IMR-90 (cell line): ENCODE measurements around the gene EEF2K. TPM values are rescaled to one million over a fixed set of nuclear protein-coding genes. Genes with fewer than 3 reads are reported as not detected.

Source experiments
- ATAC-seq: fragments of 200-7000 bp; cut with Tn5 transposase; 2 replicates; pipeline ENCODE4 v1.9.1; 2020; ENCODE audit warnings: low read depth, mild to moderate bottlenecking, moderate library complexity
- BruUV-seq: library from RNA; stranded (reverse); fragments of 400-500 nt; replicated peaks from 2 replicates; lab custom pipeline; 2021; lab: Mats Ljungman, UMichigan
- CTCF ChIA-PET: fragments of 300-600 bp; formaldehyde crosslinking; extraction: SDS; loops from one replicate; lab custom pipeline; 2021; ENCODE audit warnings: antibody characterized with exemption; lab: Yijun Ruan, JAX
- POLR2A ChIA-PET: fragments of 300-600 bp; sonication (Branson Sonifier 250); formaldehyde crosslinking; loops from one replicate; lab custom pipeline; 2022; ENCODE audit warnings: antibody characterized with exemption; ENCODE audit not compliant: unreplicated experiment; lab: Charles Lee
- DNase-seq: peaks from one replicate; pipeline ENCODE4 v3.0.0; 2013
- H2AFZ ChIP-seq: replicated peaks from 2 replicates; pipeline ENCODE3; 2013; ENCODE audit warnings: low read length, mild to moderate bottlenecking; ENCODE audit not compliant: poor library complexity
- H2AK5ac ChIP-seq: 2 replicates; pipeline ENCODE4 v1.6.1; 2013; ENCODE audit warnings: low read depth, low read length, inconsistent platforms
- H2AK9ac ChIP-seq: replicated peaks from 2 replicates; pipeline ENCODE3; 2013; ENCODE audit warnings: mild to moderate bottlenecking, low read depth, low read length, moderate library complexity; ENCODE audit not compliant: poor library complexity
- H2BK120ac ChIP-seq: 2 replicates; pipeline ENCODE4 v1.6.1; 2013; ENCODE audit warnings: low read depth, low read length, inconsistent platforms
- H2BK15ac ChIP-seq: 3 replicates; pipeline ENCODE4 v1.6.1; 2013; ENCODE audit warnings: low read depth, low read length, inconsistent platforms
- H2BK20ac ChIP-seq: 2 replicates; pipeline ENCODE4 v1.6.1; 2013; ENCODE audit warnings: low read depth, mild to moderate bottlenecking, inconsistent platforms, low read length, moderate library complexity
- H2BK5ac ChIP-seq: 2 replicates; pipeline ENCODE4 v1.6.1; 2013; ENCODE audit warnings: mild to moderate bottlenecking, low read depth, low read length, inconsistent platforms; ENCODE audit not compliant: poor library complexity, severe bottlenecking
- H3K14ac ChIP-seq: replicated peaks from 2 replicates; pipeline ENCODE4 v1.6.1; 2013; ENCODE audit warnings: low read depth, low read length, inconsistent platforms
- H3K18ac ChIP-seq: 2 replicates; pipeline ENCODE4 v1.6.1; 2013; ENCODE audit warnings: low read depth, low read length, control low read depth
- H3K23ac ChIP-seq: 2 replicates; pipeline ENCODE4 v1.6.1; 2013; ENCODE audit warnings: low read depth, low read length, inconsistent platforms
- H3K27ac ChIP-seq: 2 replicates; pipeline ENCODE4 v1.5.1; 2013; ENCODE audit warnings: mild to moderate bottlenecking, control low read depth, low read length; ENCODE audit not compliant: insufficient read depth
- H3K27me3 ChIP-seq: 2 replicates; pipeline ENCODE4 v1.6.1; 2013; ENCODE audit warnings: low read length; ENCODE audit not compliant: control insufficient read depth, insufficient read depth
- H3K36me3 ChIP-seq: 2 replicates; pipeline ENCODE4 v1.6.1; 2013; ENCODE audit warnings: low read length, mixed read lengths; ENCODE audit not compliant: control insufficient read depth, insufficient read depth
- H3K4ac ChIP-seq: 2 replicates; pipeline ENCODE4 v1.6.1; 2013; ENCODE audit warnings: low read depth, low read length, inconsistent platforms
- H3K4me1 ChIP-seq: 2 replicates; pipeline ENCODE4 v1.6.1; 2013; ENCODE audit warnings: low read length, mixed read lengths; ENCODE audit not compliant: control insufficient read depth, insufficient read depth
- H3K4me2 ChIP-seq: 2 replicates; pipeline ENCODE4 v1.6.1; 2013; ENCODE audit warnings: low read depth, mild to moderate bottlenecking, control low read depth, low read length, moderate library complexity
- H3K4me3 ChIP-seq: 2 replicates; pipeline ENCODE4 v1.5.1; 2013; ENCODE audit warnings: low read depth, mild to moderate bottlenecking, control low read depth, low read length, moderate library complexity; ENCODE audit not compliant: insufficient read depth
- H3K56ac ChIP-seq: 2 replicates; pipeline ENCODE4 v1.6.1; 2013; ENCODE audit warnings: low read length, inconsistent platforms; ENCODE audit not compliant: insufficient read depth; ENCODE audit errors: extremely low read depth
- H3K79me1 ChIP-seq, 2 experiments: 2 replicates each; pipeline ENCODE4 v1.6.1; 2013; ENCODE audit warnings: low read length in 2 of 2, inconsistent platforms in 1 of 2, low read depth in 1 of 2
- H3K9ac ChIP-seq: 2 replicates; pipeline ENCODE4 v1.6.1; 2013; ENCODE audit warnings: low read depth, low read length, control low read depth
- H3K9me1 ChIP-seq: 2 replicates; pipeline ENCODE4 v1.6.1; 2013; ENCODE audit warnings: low read length, inconsistent platforms; ENCODE audit not compliant: insufficient read depth
- H3K9me3 ChIP-seq: 2 replicates; pipeline ENCODE4 v1.6.1; 2013; ENCODE audit warnings: low read length; ENCODE audit not compliant: control insufficient read depth, insufficient read depth
- H4K20me1 ChIP-seq: 2 replicates; pipeline ENCODE4 v1.6.1; 2013; ENCODE audit warnings: low read length, inconsistent platforms; ENCODE audit not compliant: insufficient read depth
- H4K5ac ChIP-seq: 2 replicates; pipeline ENCODE4 v1.6.1; 2013; ENCODE audit warnings: mild to moderate bottlenecking, low read depth, low read length, control low read depth
- H4K8ac ChIP-seq, 2 experiments: 2 replicates each; pipeline ENCODE4 v1.6.1; 2013; ENCODE audit warnings: low read depth in 2 of 2, low read length in 2 of 2, control low read depth in 1 of 2, inconsistent platforms in 1 of 2
- H4K91ac ChIP-seq: 2 replicates; pipeline ENCODE4 v1.6.1; 2013; ENCODE audit warnings: low read depth, low read length, inconsistent platforms; ENCODE audit not compliant: insufficient read depth
- CEBPB ChIP-seq: IDR thresholded peaks from 2 replicates; pipeline ENCODE4 v1.6.1; 2012; ENCODE audit warnings: low read depth, low read length, improper control_type of control experiment
- CHD1 ChIP-seq: IDR thresholded peaks from 2 replicates; pipeline ENCODE4 v1.6.1; 2012; ENCODE audit warnings: low read depth, low read length, improper control_type of control experiment
- MAFK ChIP-seq: IDR thresholded peaks from 2 replicates; pipeline ENCODE4 v1.6.1; 2012; ENCODE audit warnings: low read depth, low read length, improper control_type of control experiment
- RFX5 ChIP-seq: IDR thresholded peaks from 2 replicates; pipeline ENCODE4 v1.8.0; 2012; ENCODE audit warnings: low read depth, mild to moderate bottlenecking, low read length, moderate library complexity
- SMC3 ChIP-seq: fragments of 150-350 bp; IDR thresholded peaks from 2 replicates; pipeline ENCODE4 v1.6.1; 2016; ENCODE audit warnings: low read depth, mild to moderate bottlenecking, antibody characterized with exemption, low read length, moderate library complexity
- WGBS, 2 experiments: methylation state at CpG; one replicate each; pipeline versions ENCODE4 v1.1.5 to v1.1.7; 2013; ENCODE audit warnings: missing lambda C conversion rate in 2 of 2; ENCODE audit not compliant: insufficient read length in 1 of 2; ENCODE audit errors: extremely low coverage in 2 of 2; 5-methylcytosine and 5-hydroxymethylcytosine counted together
- dilution Hi-C: fragments of 300-500 bp; cut with HindIII; formaldehyde crosslinking; loops from one replicate; pipeline ENCODE4 v1.14.3; 2018; ENCODE audit warnings: low sequenced_read_pairs; ENCODE audit not compliant: unreplicated experiment
- in situ Hi-C: fragments of 300-500 bp; cut with MboI; formaldehyde crosslinking; loops from 3 replicates; pipeline ENCODE4 v1.14.3; 2019; ENCODE audit warnings: low sequenced_read_pairs, inconsistent platforms, mixed read lengths
- intact Hi-C: fragments of 100-400 bp; cut with micrococcal nuclease; formaldehyde crosslinking; loops from 2 replicates; pipeline ENCODE4 v1.10.0; 2022
- polyA plus RNA-seq, 3 experiments: library from polyadenylated mRNA; depleted of rRNA; stranded (reverse); fragments of >200 nt; gene quantifications; 2 replicates each; pipeline ENCODE4 v1.2.3, GENCODE V29; 2012; ENCODE audit warnings: low replicate concordance in 1 of 3
- total RNA-seq: library from RNA; depleted of rRNA; stranded (reverse); fragments of >200 nt; gene quantifications from 2 replicates; pipeline ENCODE4 v1.2.3, GENCODE V29; 2012

Gene EEF2K
- total and polyA plus RNA-seq, 2 of the 4 experiments (the other 2 are of a cell fraction) = 9.7 to 16.5 TPM

DNA sequence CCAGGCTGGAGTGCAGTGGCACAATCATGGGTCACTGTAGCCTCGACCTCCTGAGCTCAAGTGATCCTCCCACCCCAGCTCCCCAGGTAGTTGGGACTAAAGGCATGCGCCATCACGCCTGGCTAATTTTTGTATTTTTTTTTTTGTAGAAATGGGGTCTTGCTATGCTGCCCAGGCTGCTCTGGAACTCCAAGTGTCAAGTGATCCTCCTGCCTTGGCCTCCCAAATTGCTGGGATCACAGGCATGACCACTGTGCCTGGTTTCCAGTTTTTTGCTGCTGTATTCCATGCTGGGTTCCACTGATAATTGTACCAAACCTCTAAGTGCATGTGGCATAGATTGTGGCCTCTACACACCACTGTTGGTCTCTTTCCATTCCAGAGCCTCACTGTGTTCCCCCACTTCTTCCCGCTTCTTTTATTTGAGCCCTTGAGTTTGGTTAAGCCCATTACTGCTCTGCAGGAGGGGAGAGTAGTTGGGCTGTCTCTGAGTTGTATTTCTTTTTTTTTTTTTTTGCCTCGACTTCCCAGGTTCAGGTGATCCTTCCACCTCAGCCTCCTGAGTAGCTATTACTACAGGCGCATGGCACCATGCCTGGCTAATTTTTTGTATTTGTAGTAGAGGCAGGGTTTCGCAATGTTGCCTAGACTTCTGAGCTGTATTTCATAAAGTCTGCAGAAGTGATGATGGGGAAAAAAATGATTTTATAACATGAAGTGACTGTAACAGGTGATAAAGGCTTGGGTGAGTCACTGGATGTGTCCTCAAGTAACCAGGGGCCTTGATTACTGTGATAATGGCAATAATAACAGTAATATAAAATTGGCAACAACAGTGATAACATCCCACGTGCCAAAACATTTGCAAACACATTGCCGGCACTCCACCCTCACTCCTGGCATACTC, 30.0 kb downstream of the EEF2K start:
- no peak overlapping the region for H4K8ac ChIP-seq
- no peak overlapping the region for H2BK5ac ChIP-seq
- H2BK120ac ChIP-seq = no peak overlapping the region
- no peak overlapping the region for H4K5ac ChIP-seq
- H3K14ac ChIP-seq = no peak overlapping the region
- no peak overlapping the region for H2AFZ ChIP-seq
- H3K9me3 ChIP-seq = no peaks in the 10 kb centered on the region
- no peak for TF ChIP-seq MAFK
- no peak for TF ChIP-seq RFX5
- TF ChIP-seq CEBPB = peak; percentile 77
- no peak for TF ChIP-seq CHD1
- no peak for TF ChIP-seq SMC3
- intact Hi-C loops = no loop called here
- no peak overlapping the region for H3K56ac ChIP-seq
- H2AK9ac ChIP-seq = no peak overlapping the region
- H2BK20ac ChIP-seq = no peak overlapping the region
- H4K91ac ChIP-seq = no peak overlapping the region
- peaks cover 6% of the 10 kb centered on the region; the same call in 1 of the 2 replicates for H4K20me1 ChIP-seq
- H3K4ac ChIP-seq = no peak overlapping the region
- no peak overlapping the region for H3K9ac ChIP-seq
- H3K79me1 ChIP-seq = peaks cover 10 to 23% of the 10 kb centered on the region in 2 experiments; a peak in 3 of 4 replicates
- in situ Hi-C loops = no loop called here
- no peak overlapping the region for H3K23ac ChIP-seq
- peaks cover 8% of the 10 kb centered on the region for H3K36me3 ChIP-seq
- H3K4me2 ChIP-seq = no peak overlapping the region
- no TSS peak for BruUV-seq
- no peak overlapping the region for H3K27ac ChIP-seq
- DNase-seq (no peak), ATAC-seq (no peak)
- dilution Hi-C loops = no loop called here
- H2AK5ac ChIP-seq = no peak overlapping the region
- ChIA-PET CTCF (no interaction called here), POLR2A (interaction anchor here (0.6 kb wide), 1 partner anchor 221 kb away, joined by 13 read pairs; no protein-coding TSS in a partner anchor)
- H3K9me1 ChIP-seq = no peaks in the 10 kb centered on the region; the same call in none of the 2 replicates
- no peak overlapping the region for H3K18ac ChIP-seq
- no peak overlapping the region for H3K4me3 ChIP-seq
- H3K4me1 ChIP-seq = no peaks in the 10 kb centered on the region
- no peaks in the 10 kb centered on the region for H3K27me3 ChIP-seq
- H2BK15ac ChIP-seq = no peak overlapping the region
- 100% methylated on average over 1 of the region's 9 CpGs; no CpG with 5 or more reads in 1 of the 2 experiments for WGBS, 2 experiments
